GM21390 (cell line): ENCODE data around the gene NRG3.
"Not testable (repeated sequence)": the region's sequence is repeated elsewhere in the genome, so short reads cannot be mapped to it uniquely, and the experiment has no call there.

Experiments used
- ATAC-seq: cut with Tn5 transposase; IDR thresholded peaks from one replicate; pipeline ENCODE4 v1.9.1; 2021; ENCODE audit not compliant: unreplicated experiment

NRG3 gene

DNA sequence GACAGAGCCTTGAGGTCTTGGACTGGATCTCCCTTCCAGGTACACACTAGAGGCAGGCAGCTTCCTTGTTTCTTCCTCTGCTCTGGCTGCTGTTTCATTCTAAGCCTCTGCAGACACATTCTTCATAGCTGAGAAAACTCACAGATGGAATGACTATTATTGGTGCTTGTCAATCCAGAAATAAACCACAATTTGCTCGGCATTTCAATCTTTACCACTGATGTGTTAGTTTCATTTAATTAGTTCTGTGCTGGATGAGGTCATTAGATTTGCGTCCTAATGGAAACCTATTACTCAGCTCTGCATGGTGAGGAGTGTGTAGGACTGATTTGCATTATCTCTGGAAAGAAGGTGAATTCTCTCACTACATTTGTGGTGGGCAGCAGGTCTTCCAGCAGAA is 392.5 kb downstream of the NRG3 start:
- ATAC-seq = no peak

DNA sequence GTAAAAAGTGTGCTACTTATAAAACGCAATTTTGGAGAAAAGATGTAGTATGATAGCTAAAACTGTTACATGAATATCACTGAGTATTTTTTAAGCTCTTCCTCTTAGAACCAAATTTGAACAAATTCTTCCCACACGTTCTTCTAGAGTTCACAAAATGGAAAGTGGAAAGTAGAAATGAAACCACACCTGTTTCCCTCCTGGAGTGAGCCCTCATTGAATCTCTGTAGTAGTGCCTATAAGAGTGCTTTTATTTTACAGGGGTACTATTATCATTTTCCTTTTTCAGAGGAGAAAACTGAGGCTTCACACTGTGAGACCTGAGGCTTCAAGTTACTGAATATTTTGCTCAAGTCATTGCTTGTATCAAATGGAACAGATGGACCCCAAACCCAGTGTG is 393.0 kb downstream of the NRG3 start:
- ATAC-seq = no peak

DNA sequence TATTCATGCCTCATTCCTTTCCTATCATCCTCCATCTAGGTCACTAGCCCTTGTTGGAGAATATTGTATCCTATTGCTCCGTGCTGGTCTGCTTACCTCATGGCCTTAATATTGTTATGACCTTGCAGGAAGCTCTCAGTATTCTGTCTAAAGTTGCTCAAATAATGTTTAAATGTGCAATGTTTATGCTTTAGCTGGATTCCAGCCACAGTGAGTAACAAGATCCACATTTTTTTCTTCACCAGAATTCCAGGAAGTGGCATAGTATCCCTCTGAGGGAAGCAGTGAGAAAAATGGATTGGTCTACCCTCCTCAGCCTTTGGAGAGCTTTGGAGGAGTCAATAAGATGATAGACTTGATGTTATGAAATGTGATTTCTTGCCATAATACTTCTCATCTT is 402.6 kb downstream of the NRG3 start:
- no peak for ATAC-seq

DNA sequence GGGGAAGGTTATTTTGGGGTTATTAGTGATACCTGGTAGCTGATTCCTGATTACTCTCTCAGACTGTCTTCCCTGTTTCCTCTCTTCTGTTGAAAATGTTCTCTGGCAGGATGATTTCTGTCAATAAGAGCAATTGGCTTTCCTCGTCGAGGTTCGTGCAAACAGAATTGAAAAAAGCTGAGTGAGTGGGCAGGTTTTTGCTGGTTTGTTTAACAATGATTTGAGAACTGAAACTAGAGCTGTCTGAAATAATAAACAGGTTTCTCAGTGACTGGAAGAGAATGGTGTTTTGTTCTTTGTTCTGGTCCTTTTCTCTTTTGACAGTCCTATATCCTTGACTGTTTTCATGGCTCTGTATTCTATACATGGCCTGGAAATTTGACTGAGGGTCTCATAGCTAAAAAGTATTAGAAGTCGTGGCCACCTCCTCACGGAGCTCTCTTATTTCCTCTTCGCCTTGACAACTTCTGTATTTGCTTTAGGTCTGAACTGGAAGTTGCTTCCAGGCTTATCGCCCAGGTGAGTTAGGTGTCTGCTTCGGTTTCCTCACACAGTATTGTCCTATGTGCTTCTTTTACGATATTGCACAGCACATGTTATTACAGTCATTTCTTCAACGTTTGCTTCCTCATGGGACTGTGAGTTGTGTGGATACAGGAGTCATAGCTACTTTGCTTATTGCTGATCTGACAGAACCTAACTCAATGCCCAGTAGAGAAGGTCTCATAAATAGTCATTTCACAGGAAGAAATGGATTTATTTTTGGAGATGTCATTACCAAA is 403.6 kb downstream of the NRG3 start:
- ATAC-seq = no peak

DNA sequence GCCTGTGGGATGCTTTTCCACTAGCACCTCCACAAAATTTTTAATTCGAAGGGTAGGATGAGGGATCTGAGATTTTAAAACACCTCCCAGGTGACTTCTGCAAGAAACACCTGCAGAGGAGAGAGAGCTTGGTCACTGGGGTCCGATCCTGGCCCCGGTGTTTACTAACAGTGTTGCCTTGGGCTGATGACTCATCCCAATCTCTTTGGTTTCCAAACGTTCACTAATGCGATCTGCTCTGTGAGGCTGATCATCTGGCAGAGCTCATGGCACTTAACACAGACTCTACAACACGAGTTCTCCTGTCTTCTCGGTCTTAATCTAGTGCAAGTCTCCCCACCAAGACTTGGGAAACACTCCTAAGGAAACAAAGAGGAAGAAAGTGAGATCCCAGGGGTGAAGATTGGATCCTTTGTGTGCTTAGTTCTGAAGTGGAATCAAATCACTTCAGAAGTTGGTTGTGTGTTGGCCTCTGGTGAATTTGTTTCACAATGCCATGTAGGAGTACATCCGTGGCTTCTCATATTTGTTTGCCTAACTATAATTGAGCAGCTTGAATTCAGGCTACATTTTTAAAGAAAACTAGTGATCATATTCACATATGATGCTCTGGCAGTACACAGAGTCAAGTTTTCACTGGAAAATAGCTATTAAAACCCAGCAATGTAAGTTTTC is 407.9 kb downstream of the NRG3 start:
- no peak for ATAC-seq

DNA sequence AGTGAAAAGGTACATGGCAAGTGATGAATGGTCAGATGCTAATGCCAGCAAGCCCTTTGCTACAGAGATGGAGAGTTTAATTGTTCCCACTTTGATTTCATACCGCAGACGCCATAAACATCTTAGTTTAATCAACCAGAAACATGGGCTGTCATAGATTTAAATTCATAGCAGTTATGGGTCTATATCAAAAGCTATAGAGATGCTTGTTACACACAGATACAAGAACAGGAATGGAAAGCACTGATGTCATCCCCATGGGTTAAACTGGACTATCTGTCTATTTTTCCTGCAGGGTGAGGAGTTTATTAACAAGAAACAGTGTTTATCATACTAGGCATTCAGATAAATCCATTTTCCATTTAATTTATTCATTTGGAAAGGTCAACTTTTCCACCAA is 409.2 kb downstream of the NRG3 start:
- ATAC-seq = no peak

DNA sequence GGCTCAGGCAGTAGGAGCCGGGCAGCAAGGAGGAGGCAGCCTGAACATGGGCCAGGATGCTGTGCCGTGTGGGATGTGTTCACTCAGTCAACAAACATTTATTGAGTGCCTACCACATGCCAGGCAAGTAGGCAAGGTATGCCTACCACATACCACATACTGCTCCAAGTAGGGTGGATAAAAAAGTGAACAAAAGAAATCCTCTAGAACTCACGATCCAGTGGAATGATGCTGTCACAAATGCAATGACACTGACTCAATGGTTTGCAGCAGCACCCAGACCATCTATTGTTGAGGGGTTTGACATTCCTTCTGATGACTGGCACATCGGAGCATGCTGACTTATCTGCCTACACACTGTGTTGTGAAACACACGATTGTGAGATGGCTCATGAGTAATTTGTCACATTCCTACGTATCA is 413.5 kb downstream of the NRG3 start:
- no peak for ATAC-seq

DNA sequence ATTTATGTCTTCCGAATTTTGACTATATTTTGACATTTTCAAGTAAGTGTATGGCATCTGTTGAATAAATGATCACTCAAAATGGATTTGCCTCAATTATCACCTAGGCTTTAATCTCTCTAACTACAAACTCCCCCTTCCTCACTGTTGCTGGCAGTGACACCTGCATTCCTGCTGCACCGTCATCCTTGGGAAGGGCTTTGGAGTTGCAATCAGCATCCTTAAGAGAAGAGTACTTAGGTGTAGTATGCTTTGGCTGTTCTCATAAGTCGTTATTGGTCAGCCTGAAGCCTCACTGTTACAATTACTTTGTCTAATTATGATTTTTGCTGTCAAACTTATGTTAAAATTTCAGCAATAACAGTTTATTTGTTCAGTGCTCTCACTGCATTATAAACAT is 415.0 kb downstream of the NRG3 start:
- no peak for ATAC-seq

DNA sequence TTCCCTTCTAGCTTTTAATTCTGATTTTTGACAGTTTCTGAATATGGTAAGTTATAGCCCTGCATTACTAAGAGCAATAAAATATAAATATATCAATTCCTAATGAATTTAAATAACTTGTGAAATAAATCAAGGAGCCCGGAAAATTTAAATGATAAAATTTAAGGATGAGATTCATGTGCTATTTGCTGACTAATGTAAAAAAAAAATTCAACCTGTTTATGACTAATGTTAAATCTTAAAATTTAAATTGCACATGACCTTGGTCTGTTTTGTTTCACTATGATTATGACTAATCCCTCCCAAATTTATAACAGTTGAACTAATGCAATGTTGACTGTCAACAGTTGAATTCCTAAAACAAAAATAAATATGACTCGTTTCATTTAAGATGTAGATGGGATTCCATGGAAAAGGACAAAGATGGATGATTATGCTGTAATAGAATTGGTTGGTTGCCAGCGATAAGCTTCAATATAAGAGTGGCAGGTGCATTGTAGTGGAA is 419.9 kb downstream of the NRG3 start:
- no peak for ATAC-seq

DNA sequence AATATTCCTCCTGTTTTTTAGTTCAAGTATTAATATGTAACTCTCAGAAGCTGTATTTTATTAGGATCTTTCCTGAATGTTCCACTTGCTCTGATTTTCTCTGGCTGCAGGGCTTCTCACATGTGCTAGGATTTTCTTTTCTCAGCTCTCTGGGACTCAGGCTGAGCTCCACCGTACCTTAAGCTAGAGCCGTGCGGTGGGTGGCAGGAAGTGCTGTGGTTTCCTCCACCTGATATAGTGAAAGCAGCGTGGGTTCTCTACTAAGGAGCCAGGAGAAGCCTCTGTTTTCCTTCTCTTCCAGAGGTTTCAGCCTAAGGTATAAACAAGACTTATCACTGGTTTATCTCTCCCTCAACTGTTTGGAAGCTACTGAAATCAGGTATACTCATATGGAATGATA is 433.6 kb downstream of the NRG3 start:
- no peak for ATAC-seq

DNA sequence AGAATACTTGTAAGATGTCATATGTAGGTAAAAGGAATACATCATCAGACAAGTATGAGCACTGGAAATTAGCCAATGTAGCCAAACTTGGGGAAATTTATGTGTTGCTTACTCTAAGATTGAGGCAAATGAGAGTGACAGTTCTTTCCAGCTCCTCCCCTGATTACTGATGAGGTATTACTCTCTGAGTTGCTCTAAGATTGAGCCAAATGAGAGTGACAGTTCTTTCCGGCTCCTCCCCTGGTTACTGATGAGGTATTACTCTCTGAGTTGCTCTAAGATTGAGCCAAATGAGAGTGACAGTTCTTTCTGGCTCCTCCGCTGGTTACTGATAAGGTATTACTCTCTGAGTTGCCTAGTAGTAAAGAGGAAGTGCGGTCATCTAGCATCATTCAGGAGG is 435.8 kb downstream of the NRG3 start:
- no peak for ATAC-seq

DNA sequence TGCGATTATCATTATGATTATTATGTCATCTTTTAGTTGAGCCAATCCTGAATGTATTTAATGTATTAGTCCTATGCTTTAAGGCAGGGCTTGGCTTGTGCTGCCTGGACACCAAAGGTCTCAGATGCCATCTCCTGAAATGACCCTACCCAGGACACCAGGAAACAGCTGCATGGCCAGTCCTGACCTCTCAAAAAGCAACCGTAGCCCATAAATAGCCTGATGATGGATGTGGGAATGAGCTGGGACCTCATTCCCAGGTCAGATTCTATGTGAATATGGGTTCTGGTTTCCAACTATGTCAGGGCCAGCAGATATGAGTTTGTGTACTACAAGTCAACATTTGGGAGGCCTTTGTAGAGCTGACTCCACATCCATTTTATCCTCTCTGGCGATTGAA is 438.4 kb downstream of the NRG3 start:
- ATAC-seq = no peak

DNA sequence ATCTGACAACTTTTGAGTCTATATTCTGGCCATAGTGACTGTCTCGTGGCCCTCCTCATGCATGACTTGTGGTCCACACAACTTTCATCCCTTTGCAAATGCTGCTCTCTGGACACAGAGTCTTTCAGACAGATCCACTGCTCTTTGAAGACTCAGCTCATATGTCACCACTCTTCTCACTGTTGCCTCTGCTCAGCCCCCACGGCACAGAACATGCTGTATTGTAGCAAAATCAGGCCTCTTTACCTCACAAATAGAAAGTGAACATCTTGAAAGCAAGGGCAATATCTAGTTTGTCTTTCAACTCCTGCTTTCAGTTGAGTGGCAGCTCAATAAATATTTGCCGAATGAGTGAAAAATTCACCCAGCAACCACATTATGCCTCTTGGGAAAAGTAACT is 443.5 kb downstream of the NRG3 start:
- ATAC-seq = no peak

DNA sequence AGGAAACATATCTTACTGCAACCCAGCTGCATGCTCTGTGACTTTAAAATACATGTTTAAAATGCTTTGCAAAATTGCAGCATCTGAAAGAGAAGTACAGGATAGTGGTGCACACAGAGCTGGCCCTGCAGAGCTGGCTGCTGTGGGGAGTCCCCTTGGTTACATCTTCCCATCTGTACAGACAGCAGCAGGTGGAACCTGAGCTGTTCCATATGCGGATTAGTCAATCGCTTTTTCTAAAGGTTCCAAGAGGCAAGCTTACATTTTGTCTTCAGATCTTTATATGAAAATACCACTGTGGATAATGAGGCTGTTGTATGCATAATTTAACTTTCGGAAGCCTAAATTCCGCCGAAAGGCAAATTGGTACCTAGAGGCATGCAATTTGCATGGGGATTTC is 444.1 kb downstream of the NRG3 start:
- no peak for ATAC-seq

DNA sequence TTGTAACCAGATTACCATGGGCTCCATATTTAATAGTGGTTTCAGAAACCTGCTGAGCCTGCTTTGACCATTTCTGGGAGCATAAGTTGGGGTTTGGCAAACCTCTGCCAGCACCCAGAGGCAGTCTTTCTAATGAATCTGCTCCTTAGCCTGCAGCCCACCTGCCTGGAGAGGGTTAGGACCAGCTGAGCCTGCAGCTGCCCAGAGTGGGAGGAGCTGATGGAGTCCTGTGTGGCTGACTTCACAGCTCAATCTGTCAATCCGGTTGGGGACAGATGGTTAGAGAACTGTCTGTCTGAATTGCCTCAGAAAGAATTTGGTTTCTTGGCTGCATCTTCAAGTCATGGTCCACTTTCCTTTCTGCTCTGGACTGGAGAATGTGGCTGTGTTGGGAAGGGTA is 444.6 kb downstream of the NRG3 start:
- no peak for ATAC-seq

DNA sequence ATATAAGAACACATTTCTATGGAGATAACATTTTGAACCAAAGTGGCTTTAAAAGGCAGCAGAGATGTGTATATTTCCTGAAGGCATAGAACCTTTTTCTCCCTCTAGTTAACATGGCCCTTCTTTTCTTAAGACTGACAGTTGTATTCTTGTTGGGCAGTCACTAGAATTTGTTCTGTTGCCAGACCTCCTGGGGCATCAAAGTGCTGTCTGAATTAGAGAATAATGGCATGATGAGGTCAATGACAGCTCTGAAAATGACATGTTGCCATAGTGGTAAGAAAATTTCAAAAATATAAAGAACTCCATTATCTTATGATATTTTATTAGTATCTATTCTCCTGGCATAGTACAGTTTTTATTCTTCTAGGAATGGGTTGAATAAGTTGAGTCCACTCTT is 446.7 kb downstream of the NRG3 start:
- ATAC-seq = no peak

DNA sequence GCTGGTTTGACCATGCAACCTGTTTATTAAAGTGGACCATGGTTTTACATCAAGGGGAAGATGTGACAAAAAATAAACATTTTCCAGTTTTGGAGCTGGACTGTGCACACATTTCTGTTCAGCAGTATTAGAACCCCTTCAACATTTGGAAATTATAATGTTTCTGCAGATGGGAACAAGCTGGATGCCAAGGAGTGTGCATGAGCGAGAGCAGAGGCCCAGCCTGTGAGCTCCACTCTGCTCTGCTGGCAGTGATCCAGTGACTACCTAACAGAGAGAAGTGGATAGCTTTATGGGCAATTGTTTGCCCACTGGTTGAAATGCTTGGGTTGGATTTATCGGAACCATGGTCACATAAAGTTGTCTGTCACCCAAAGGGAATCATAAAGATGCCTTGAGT is 456.7 kb downstream of the NRG3 start:
- ATAC-seq = no peak

DNA sequence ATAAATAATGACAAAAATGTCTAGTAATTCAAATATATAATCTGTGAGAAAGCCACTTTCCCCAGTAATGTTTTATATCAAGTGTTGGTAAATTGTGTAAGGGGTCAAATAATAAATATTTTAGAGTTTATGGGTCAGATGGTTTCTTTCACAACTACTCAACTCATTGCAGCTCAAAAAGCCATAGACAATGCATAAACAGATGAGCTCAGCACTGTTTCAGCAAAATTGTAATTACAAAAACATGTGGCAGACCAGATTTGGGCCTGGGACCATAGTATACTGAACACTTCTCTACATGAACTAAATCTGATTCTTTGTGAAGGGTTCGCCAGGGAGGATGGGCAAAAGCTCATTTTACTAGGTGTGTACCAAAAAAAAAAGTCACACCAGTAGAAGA is 460.8 kb downstream of the NRG3 start:
- no peak for ATAC-seq

DNA sequence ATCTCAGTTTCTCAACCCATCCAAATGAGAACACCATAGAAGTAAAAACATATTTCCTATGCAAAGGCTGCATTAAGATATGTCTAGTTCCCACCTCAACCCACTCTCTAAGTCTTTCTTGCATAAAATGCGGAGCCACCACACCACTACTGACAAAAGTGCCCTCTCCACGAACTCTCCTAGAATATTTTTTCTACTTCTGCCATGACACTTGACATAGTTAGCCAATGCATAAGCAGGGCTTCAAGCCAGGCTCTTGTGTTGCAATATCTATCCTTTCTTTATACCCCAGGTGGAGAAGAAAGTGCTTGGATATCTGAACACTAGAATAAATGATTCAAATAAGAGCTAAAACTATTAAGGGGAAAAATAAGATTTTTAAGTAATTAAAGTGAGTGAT is 465.2 kb downstream of the NRG3 start:
- ATAC-seq = no peak

DNA sequence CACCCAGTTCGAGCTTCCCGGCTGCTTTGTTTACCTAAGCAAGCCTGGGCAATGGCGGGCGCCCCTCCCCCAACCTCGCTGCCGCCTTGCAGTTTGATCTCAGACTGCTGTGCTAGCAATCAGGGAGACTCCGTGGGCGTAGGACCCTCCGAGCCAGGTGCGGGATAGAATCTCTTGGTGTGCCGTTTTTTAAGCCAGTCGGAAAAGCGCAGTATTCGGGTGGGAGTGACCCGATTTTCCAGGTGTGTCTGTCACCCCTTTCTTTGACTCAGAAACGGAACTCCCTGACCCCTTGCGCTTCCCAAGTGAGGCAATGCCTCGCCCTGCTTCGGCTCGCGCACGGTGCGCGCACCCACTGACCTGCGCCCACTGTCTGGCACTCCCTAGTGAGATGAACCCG is 474.6 kb downstream of the NRG3 start:
- ATAC-seq = not testable (repeated sequence)

DNA sequence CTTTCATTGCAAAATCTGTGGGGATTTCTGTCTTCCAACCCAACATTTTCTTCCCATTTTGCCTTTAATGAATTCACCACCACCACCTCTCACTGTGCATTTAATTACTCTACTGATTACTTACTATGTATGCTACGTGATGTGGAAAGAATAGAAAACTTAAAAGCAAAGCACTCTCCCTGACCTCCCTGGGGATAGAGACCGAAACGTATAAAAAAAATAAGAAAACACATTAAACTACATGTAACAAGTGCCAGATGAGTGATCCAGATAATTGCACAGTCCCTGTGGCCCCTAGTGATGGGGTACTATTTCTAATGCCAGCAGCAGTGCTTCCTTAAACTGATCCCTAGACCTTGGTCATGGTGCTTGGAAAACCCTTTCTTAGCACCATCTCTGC is 478.4 kb downstream of the NRG3 start:
- ATAC-seq = no peak

DNA sequence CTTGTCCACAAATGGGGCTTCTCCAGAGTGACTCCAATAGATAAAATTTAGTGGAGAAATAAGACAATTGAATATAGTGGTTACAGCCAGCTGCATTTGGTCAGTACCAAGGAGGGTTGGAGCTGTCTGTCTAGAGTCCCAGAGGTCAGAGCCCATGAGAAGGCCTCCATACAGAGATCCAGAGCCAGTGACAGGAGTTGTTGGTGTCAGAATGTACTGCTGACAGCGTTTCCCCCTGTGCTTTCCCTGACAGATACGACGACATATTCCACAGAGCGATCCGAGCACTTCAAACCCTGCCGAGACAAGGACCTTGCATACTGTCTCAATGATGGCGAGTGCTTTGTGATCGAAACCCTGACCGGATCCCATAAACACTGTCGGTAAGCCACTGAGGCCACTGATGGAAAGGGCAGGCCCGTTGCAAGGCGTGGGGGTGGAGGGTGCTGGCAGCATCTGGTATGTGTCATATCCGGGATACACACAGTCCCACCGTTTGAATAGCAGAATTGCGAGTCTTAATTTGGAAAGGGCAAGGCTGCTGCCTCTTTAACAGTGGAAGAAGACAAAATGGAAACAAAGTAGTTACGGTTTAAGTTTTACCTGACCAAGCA is 483.6 kb downstream of the NRG3 start:
- ATAC-seq = no peak
